Muscle layer of duodenum (tissue), 2 donors: ENCODE results near the gene PDE11A.

Experiments
- H3K27ac ChIP-seq: one replicate; pipeline ENCODE4 v1.7.0; 2013; ENCODE audit warnings: mild to moderate bottlenecking, low read length
- H3K27me3 ChIP-seq: one replicate; pipeline ENCODE4 v1.7.0; 2013; ENCODE audit warnings: low read depth, mild to moderate bottlenecking, control low read depth, low read length
- H3K36me3 ChIP-seq, 2 donors: one replicate each; pipeline ENCODE4 v1.7.0; 2013; ENCODE audit warnings: low read length in 2 of 2, control low read depth in 1 of 2, mild to moderate bottlenecking in 1 of 2; ENCODE audit not compliant: insufficient read depth in 2 of 2, control insufficient read depth in 1 of 2
- H3K4me1 ChIP-seq, 2 donors: one replicate each; pipeline ENCODE4 v1.7.0; 2013; ENCODE audit warnings: low read length in 2 of 2, mild to moderate bottlenecking in 2 of 2, control low read depth in 1 of 2, moderate library complexity in 1 of 2; ENCODE audit not compliant: insufficient read depth in 2 of 2, control insufficient read depth in 1 of 2
- H3K4me3 ChIP-seq, 2 donors: one replicate each; pipeline ENCODE4 v1.7.0; 2013; ENCODE audit warnings: low read length in 2 of 2, low read depth in 1 of 2, mild to moderate bottlenecking in 1 of 2
- H3K9me3 ChIP-seq, 2 donors: one replicate each; pipeline ENCODE4 v1.7.0; 2013; ENCODE audit warnings: low read length in 2 of 2, control low read depth in 1 of 2, mild to moderate bottlenecking in 1 of 2; ENCODE audit not compliant: control insufficient read depth in 1 of 2
- donor health status: healthy.

Gene PDE11A

DNA sequence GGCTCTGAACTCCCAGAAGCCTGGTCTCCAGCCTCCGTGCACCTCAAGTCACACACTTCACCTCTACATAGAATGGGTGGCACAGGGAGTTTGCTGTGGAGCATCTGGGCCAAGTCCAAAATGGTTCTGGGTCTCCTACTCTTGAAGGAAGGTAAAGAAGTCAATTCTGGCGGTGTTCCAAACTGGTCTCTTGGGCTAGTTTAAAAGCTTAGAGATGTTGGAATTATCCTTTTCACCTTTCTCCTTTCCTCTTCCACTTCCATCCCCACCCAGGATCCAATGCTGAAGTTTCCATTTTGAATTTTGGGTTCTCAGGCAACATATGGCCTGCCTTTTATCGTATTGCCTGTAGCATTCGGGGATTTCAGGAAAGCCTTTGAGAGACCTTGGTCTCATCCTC lies 325.2 kb downstream of the PDE11A start:
- Histone ChIP-seq H3K9me3 (no peaks in the 10 kb centered on the region), H3K27me3 (no peaks in the 10 kb centered on the region), H3K4me3 (no peak overlapping the region), H3K27ac (no peak overlapping the region), H3K36me3 (no peaks in the 10 kb centered on the region), H3K4me1 (no peaks in the 10 kb centered on the region)

DNA sequence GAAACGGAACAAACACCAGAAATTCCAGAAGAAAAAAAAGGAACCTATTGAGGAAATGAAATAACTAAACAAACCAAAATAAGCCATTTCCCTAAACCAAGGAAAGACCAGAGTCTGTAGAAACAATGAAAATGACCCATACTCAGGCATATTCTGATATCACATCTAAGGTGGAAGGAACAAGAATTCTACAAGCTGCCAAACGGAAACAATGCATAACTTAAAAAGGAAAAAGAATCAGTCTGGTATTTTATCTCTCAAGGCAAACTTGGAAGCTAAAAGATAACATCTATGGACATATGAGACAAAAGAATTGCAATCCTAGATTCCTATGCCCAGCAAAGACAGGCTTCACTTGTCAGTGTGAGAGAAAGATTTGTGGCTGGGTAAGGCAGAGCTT lies 326.2 kb downstream of the PDE11A start:
- H3K27me3 ChIP-seq: no peaks in the 10 kb centered on the region
- H3K4me3 ChIP-seq: no peak overlapping the region

DNA sequence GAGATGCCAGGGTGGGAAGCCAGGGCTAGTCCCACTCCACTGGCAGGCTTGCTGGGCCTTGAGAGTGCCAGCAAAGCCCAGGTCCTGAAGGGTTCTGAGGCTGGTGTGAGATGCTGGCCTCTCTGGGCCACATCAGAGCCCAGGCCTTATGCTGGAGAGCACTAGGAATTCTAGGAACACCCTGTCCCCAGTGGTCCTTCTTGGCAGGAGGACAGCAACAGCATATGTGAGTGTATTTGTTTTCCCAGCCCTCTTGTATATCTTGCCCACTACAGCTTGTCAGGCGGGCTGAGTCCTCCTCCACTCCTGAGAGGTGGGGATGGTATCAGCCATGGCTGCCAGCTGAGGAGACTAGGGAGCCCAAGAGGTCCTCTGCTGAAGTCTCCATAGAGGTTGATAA lies 327.0 kb downstream of the PDE11A start:
- no peaks in the 10 kb centered on the region for H3K9me3 ChIP-seq
- no peak overlapping the region for H3K4me3 ChIP-seq
- H3K36me3 ChIP-seq: no peaks in the 10 kb centered on the region
- no peak overlapping the region for H3K27ac ChIP-seq
- H3K4me1 ChIP-seq: no peaks in the 10 kb centered on the region
- H3K27me3 ChIP-seq: no peaks in the 10 kb centered on the region

More for the DNA sequence above, 326.2 kb downstream of the PDE11A start:
- Histone ChIP-seq H3K36me3 (no peaks in the 10 kb centered on the region), H3K4me1 (no peaks in the 10 kb centered on the region), H3K9me3 (no peaks in the 10 kb centered on the region), H3K27ac (no peak overlapping the region)

DNA sequence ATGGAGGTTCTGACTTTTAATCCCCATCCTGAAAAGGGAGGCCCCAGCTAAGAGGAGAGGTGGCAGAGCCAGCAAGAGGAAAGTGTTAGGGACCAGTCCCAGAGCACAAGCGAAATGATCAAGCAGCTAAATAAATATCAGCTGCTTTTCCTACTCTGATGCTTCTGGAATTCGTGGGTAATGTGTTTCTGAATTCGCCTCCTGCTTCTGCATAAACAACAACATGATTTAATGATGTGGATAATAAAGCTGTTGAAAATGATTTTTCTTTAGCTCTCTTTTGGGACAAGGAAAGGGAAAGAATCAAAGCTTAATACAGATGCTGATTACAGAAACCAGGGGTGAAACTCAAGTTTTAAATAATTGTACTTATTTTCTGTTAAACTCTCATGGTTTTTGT lies 329.7 kb downstream of the PDE11A start:
- Histone ChIP-seq H3K27me3 (no peaks in the 10 kb centered on the region), H3K36me3 (no peaks in the 10 kb centered on the region), H3K4me3 (no peak overlapping the region), H3K27ac (no peak overlapping the region), H3K4me1 (peaks cover 0 to 5% of the 10 kb centered on the region in 2 donors), H3K9me3 (no peaks in the 10 kb centered on the region)

DNA sequence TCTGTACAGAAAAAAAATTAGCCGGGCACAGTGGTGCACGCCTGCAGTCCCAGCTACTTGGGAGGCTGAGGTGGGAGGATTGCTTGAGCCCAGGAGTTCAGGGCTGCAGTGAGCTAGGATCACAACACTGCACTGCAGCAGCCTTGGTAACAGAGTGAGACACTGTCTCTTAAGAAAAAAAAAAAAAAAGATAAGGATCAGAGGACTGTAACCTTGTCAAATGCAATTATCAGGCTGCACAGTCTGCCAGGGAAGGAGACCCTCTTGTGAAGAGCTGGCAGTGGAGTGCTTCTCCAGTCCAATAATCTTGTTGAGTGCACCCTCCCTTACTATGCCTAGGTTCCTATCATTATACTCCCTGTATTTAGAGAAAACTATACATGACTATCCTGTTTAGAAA lies 330.7 kb downstream of the PDE11A start:
- H3K9me3 ChIP-seq: no peaks in the 10 kb centered on the region
- H3K27me3 ChIP-seq: no peaks in the 10 kb centered on the region
- no peaks in the 10 kb centered on the region for H3K36me3 ChIP-seq
- no peak overlapping the region for H3K4me3 ChIP-seq
- H3K4me1 ChIP-seq: peaks cover 0 to 5% of the 10 kb centered on the region in 2 donors
- H3K27ac ChIP-seq: no peak overlapping the region

DNA sequence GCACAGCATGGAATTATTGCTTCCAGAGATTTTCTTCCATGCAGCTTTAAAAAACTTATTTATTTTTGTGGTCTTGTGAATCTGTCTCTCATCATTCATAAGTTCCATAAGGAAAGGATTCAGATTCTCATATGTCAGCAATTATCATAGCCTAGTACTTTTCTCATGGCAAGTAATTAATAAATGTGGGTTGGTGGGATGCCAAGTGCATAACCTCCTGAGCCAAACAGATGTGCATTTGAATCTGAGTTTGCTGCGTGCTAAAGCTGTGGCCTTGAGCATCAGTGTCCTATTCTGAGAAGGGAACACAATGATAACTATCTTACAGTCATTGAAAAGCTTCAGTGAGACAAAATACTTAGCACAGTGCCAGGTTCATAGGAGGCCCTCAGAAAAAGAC lies 331.9 kb downstream of the PDE11A start:
- Histone ChIP-seq H3K4me3 (no peak overlapping the region), H3K27ac (no peak overlapping the region), H3K36me3 (no peaks in the 10 kb centered on the region), H3K4me1 (peaks cover 0 to 5% of the 10 kb centered on the region in 2 donors), H3K9me3 (no peaks in the 10 kb centered on the region), H3K27me3 (no peaks in the 10 kb centered on the region)

DNA sequence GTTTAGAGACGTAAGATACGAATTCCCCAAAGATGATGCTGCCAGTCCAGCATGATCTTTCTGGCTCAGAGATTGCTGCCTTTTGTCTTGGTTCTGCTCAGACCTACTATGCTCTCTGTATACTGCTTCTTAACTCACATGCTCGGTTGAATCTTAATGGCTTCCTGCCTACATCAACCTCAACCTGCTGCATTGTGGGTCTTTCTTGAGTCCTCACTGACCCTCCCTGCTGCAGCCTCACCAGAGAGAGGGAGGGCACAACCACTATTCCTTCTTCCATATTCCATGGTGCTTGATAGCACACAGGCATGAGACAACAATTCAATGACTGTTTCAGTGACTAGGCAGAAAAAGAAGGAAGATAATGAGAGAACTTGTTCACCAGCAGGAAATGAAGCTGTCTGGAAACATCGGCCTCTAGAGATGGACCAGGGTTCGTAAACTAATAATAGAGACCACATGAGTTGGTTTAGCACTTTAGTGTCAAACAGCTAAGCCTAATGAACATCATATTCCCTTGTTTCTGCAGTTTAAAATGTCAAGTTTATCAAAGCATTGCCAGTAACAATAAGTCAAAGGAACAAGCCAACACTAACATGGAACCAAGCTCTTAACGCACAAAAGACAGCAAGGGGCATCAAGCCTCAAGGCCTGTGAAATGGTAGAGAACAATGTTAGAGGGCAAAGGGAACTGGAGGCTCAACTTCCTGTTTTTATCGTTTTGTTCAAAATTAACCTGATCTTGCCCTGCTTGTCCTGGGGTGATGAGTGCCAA lies 333.9 kb downstream of the PDE11A start:
- H3K4me3 ChIP-seq: no peak overlapping the region
- H3K9me3 ChIP-seq: no peaks in the 10 kb centered on the region

DNA sequence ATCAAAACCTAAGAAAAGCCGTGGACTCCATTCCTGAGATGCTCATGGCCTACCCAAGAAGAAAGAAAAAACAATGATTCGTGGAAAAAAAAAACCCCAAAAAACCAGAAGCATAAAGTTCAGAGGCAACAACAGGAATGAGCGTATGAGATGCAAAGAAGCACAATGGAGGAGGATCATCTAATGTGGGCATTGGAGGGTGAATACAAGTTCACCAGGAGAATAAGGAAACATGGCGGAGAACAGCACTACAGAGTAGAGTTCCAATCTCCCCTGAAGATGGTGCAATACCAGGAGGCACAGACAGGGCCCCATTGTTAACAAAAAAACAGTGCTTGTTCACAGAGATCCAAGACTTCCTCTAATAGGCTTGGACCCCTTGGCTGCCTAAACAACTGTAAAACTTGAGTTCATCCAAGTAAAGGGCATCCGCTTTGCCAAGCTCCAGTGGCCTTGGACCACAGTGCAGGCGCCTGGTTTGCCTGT lies 337.2 kb downstream of the PDE11A start:
- H3K36me3 ChIP-seq: no peaks in the 10 kb centered on the region
- H3K27me3 ChIP-seq: no peaks in the 10 kb centered on the region
- no peak overlapping the region for H3K27ac ChIP-seq
- no peaks in the 10 kb centered on the region for H3K9me3 ChIP-seq
- peaks cover 0 to 5% of the 10 kb centered on the region in 2 donors for H3K4me1 ChIP-seq
- H3K4me3 ChIP-seq: no peak overlapping the region

More for the DNA sequence above, 333.9 kb downstream of the PDE11A start:
- Histone ChIP-seq H3K27me3 (no peaks in the 10 kb centered on the region), H3K4me1 (peaks cover 0 to 5% of the 10 kb centered on the region in 2 donors), H3K36me3 (no peaks in the 10 kb centered on the region), H3K27ac (no peak overlapping the region)

DNA sequence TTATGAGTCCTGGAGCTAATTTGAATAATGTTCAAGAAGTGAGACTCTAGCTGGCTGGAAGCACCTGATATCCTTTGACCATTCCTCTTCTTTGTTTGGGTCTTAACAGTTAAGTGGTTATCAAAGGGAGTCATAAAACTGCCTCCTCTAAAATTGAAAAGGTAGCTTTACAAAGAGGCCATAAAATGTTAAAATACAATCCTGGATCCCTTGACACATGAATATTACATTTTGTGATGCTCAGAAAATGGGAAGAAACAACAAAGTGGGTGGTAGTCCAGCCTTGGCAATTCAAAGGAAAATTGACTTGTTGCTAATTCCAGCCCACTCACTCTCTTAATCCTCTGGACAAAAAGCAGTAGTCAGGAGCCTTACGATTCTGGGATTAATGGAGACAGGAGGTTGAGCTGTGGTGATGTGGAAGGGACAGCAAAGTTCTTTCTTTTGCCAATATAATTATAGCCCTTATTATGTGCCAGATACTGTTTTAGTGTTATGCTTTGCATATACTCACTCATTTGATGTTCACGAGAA lies 339.2 kb downstream of the PDE11A start:
- H3K27ac ChIP-seq: no peak overlapping the region
- no peaks in the 10 kb centered on the region for H3K9me3 ChIP-seq
- H3K27me3 ChIP-seq: no peaks in the 10 kb centered on the region
- H3K4me1 ChIP-seq: peaks cover 0 to 5% of the 10 kb centered on the region in 2 donors
- H3K36me3 ChIP-seq: no peaks in the 10 kb centered on the region
- H3K4me3 ChIP-seq: no peak overlapping the region

DNA sequence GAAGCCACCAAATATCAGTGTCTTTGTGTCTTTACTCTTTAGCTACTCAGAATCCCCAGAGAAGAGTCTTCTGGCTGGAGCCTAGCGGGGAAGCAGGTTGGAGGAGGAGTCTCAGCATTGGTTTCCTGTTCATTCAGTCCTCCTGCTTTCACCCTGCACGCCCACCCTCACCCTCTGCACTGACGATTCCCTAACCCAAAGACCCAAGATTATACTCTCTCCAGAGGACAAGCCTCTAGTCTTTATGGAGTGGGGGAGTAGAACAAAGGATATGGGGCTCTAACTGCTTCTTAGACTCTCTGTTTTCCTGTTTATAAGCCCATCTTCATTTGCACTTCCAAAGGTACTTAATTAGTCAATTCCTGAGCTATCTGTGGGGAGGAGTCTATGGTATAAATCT lies 341.2 kb downstream of the PDE11A start:
- Histone ChIP-seq H3K27me3 (no peaks in the 10 kb centered on the region), H3K27ac (no peak overlapping the region), H3K4me1 (peaks cover 0 to 5% of the 10 kb centered on the region in 2 donors), H3K9me3 (no peaks in the 10 kb centered on the region), H3K4me3 (no peak overlapping the region), H3K36me3 (no peaks in the 10 kb centered on the region)

DNA sequence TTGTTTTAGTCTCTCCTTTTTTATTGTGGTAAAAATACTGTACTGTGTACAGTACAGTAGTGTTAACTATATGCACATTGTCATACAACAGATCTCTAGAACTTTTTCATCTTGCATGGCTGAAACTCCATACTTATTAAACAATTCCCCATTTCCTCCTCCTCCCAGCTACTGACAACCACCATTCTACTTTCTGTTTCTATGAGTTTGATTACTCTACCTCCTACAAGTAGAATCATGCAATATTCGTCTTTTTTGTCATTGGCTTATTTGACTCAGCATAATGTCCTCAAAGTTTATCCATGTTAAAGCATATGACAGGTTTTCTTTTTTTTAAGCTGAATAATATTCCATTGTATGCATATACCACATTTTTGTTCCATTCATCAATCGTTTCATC lies 341.8 kb downstream of the PDE11A start:
- Histone ChIP-seq H3K27me3 (no peaks in the 10 kb centered on the region), H3K27ac (no peak overlapping the region), H3K9me3 (no peaks in the 10 kb centered on the region), H3K36me3 (no peaks in the 10 kb centered on the region), H3K4me1 (peaks cover 0 to 5% of the 10 kb centered on the region in 2 donors), H3K4me3 (no peak overlapping the region)
